ENCODE measurements around the gene NOP58. TPM values are rescaled to one million over a fixed set of nuclear protein-coding genes. Genes with fewer than 3 reads are reported as not detected.

The NOP58 gene
- total RNA-seq, 4 donors from 2014 or later: 68.2 to 151 (median 90.3) TPM

- H3K36me3 ChIP-seq: peaks cover 12 to 16% of the 10 kb centered on the region in 2 donors
- DNase-seq: no peak
- H3K27ac ChIP-seq: peak overlapping the region in 2 of 3 donors; percentile 32 to 56
- H3K9me3 ChIP-seq: no peaks in the 10 kb centered on the region
- no peaks in the 10 kb centered on the region for H3K27me3 ChIP-seq
- intact Hi-C loops (cut with DNase I): no loop called here
- no peak overlapping the region for H3K4me3 ChIP-seq (replicated peaks in 1 of 3)
- H3K4me1 ChIP-seq: peaks cover 5 to 18% of the 10 kb centered on the region in 2 donors
- WGBS, 2 donors: 75 to 82% methylated on average over 6 of the region's 6 CpGs
- TF ChIP-seq CTCF (IDR thresholded peaks at IDR 0.05) (no peak), POLR2A (IDR thresholded peaks at IDR 0.05) (no peak)
These were observed 12.6 kb downstream of the NOP58 start for GRCh38 chr2:202278036-202278760.

- TF ChIP-seq CTCF (IDR thresholded peaks at IDR 0.05) (peak; percentile 12 to 54 (median 38)), POLR2A (IDR thresholded peaks at IDR 0.05) (no peak)
- Histone ChIP-seq H3K4me1 (peaks cover 5 to 18% of the 10 kb centered on the region in 2 donors), H3K9me3 (no peaks in the 10 kb centered on the region), H3K4me3 (replicated peaks in 1 of 3) (no peak overlapping the region), H3K36me3 (peaks cover 20 to 23% of the 10 kb centered on the region in 2 donors), H3K27me3 (no peaks in the 10 kb centered on the region), H3K27ac (peak overlapping the region in 2 of 3 donors; percentile 32 to 56)
- intact Hi-C loops (cut with DNase I): no loop called here
- WGBS, 2 donors: 3 to 5% methylated on average over 1 of the region's 1 CpG
- DNase-seq: no peak
These were observed 13.4 kb downstream of the NOP58 start for GRCh38 chr2:202278944-202279343.

- H3K4me1 ChIP-seq: no peaks in the 10 kb centered on the region
- intact Hi-C loops (cut with DNase I): no loop called here
- TF ChIP-seq POLR2A (IDR thresholded peaks at IDR 0.05) (no peak), CTCF (IDR thresholded peaks at IDR 0.05) (no peak)
- peaks cover 62 to 72% of the 10 kb centered on the region in 2 donors for H3K36me3 ChIP-seq
- no peak overlapping the region for H3K27ac ChIP-seq
- no peak overlapping the region for H3K4me3 ChIP-seq (replicated peaks in 1 of 3)
- no peaks in the 10 kb centered on the region for H3K27me3 ChIP-seq
- no peak for DNase-seq
- no peaks in the 10 kb centered on the region for H3K9me3 ChIP-seq
These were observed 21.0 kb downstream of the NOP58 start for GRCh38 chr2:202286595-202286994.

- no peak overlapping the region for H3K4me3 ChIP-seq (replicated peaks in 1 of 3)
- no peaks in the 10 kb centered on the region for H3K9me3 ChIP-seq
- WGBS, 2 donors: 92 to 93% methylated on average over 9 of the region's 9 CpGs
- no peak for TF ChIP-seq CTCF (IDR thresholded peaks at IDR 0.05)
- no peak for TF ChIP-seq POLR2A (IDR thresholded peaks at IDR 0.05)
- peaks cover 60 to 62% of the 10 kb centered on the region in 2 donors for H3K36me3 ChIP-seq
- no peak for DNase-seq
- intact Hi-C loops (cut with DNase I): no loop called here
- H3K4me1 ChIP-seq: no peaks in the 10 kb centered on the region
- no peaks in the 10 kb centered on the region for H3K27me3 ChIP-seq
- no peak overlapping the region for H3K27ac ChIP-seq
These were observed 24.0 kb downstream of the NOP58 start for GRCh38 chr2:202289394-202290204.

- no peak for TF ChIP-seq POLR2A (IDR thresholded peaks at IDR 0.05)
- no peak for TF ChIP-seq CTCF (IDR thresholded peaks at IDR 0.05)
- Histone ChIP-seq H3K9me3 (no peaks in the 10 kb centered on the region), H3K4me1 (no peaks in the 10 kb centered on the region), H3K36me3 (peaks cover 53 to 55% of the 10 kb centered on the region in 2 donors), H3K27ac (no peak overlapping the region), H3K4me3 (replicated peaks in 1 of 3) (no peak overlapping the region), H3K27me3 (no peaks in the 10 kb centered on the region)
- WGBS, 2 donors: 96 to 97% methylated on average over 3 of the region's 3 CpGs
- no peak for DNase-seq
- intact Hi-C loops (cut with DNase I): no loop called here
These were observed 24.8 kb downstream of the NOP58 start for GRCh38 chr2:202290316-202290715.

Measured in thyroid gland (tissue), 4 donors.